Stimulated activated CD8-positive, alpha-beta memory T cell treated with anti-CD3 and anti-CD28 coated beads, Interleukin-12 subunit alpha, Interleukin-12 subunit beta, amount 100 ng/mL, for 1 hour (primary cell): Measurements from ENCODE around the gene ZNF716.
"Not testable (repeated sequence)": the region's sequence is repeated elsewhere in the genome, so short reads cannot be mapped to it uniquely, and the experiment has no call there.

Experiments used
- DNase-seq: peaks from one replicate; pipeline ENCODE4 v3.0.0-alpha.2; 2020; ENCODE audit warnings: low read depth

Gene ZNF716

DNA sequence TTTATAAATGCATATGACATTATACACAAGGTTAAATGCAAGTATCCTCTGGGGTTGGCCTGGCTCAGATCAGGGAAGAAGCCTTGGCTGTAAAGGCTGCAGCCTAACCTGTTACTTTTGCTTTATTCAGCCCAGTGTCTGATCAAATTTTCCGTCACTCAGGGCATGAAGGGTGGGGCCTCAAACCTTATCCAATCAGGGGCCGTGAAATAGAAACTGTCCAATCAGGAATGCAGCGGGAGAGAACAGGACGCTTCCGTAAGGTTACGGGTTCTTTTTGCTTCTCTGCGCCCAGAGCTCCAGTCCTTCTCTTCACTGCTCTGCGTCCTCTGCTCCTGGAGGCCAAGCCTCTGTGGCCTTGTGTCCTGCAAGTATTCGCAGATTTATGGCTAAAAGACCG, at the start of gene ZNF716:
ZNF716 (plus strand) TSS at position 274 of the 400 bp plus-strand sequence; CDS start at position 386, 112 bp downstream.
- no peak for DNase-seq

DNA sequence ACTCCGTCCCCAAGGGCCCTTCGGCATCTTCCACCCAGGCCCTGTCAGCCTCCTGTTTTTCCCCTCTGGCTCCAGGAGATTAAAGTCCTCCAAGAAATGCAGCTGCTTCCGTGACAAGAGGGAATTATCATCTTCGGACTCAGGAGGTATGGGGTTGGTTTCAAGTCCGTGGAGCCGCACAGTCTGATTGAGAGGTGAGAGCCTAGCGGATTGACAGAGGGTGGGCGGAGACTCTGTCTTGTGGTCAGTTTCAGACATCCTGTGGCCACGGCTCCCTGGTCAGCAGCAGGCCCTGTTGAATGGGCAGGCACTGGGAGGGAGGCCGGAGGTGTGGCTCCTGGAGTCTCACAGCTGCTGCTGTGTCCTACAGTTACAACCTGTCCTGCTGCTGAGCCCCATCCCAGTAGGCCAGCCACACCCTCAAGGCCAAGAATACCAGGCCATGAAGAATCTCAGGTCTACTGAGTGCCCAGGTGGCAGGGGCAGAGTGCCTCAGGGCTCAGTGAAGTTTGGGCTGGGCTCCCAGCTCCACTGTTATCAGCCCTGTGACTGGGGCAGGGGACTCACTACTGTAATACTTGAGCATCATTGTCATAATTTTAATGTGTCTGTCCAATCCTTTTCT, 49.3 kb upstream of the ZNF716 start:
- no peak for DNase-seq

- not testable (repeated sequence) for DNase-seq
These were observed 46.9 kb upstream of the ZNF716 start for GRCh38 chr7:57403051-57403450.

GRCh38 chr7:57403601-57404342, 46.2 kb upstream of the ZNF716 start:
- DNase-seq: no peak

DNA sequence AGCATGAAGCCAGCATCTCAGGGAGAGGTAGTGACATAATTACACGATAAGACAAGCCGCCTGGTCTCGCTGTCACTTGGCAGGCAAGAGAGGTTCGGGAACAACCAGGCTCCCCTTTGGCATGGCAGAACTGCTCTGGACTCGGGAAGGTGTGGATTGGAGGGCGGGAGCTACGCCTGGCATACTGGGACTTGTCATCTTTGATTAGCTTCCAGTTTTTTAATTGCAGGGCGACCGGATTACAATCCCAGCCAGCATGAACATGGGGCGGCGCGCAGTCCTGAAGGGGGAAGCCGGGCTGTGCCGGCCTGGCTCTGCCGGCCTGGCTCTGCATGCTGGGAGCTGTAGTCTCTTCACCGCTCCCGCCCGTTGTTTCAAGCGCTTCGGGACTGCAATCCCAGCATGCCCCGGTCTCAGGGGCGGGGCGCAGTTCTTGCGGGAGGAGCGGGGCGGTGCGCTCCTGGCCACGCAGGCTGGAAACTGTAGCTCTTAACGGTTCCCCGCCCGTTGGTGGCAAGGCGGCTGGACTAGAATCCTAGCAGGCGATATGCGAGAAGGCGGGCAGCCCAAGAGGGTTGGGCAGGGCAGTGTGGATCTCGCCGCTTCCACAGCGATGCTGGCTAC, 45.5 kb upstream of the ZNF716 start:
- DNase-seq: no peak

DNA sequence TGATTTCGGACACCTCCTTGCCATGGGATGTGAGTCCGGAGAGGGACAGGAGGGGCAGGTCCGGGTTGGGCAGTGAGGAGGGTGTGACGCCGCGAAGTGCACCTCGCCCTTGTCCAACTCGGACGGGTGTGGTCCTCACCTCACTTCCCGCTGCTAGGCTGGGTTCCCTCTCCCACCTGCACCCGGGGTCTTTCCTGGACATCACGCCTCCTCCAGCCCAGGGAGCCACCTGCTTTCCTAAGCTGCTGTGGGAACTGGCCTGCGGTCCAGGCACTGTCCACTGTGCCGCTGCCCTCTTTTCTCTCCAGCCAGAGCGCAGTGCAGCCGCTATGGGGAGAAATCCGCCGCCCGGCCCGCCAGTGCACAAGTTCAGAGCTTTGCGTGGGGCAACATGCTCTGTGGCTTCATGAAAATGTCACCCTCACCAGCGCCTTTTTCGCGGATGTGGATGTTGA, 45.0 kb upstream of the ZNF716 start:
- no peak for DNase-seq

- no peak for DNase-seq
These were observed 42.9 kb upstream of the ZNF716 start for GRCh38 chr7:57407125-57407524.

DNA sequence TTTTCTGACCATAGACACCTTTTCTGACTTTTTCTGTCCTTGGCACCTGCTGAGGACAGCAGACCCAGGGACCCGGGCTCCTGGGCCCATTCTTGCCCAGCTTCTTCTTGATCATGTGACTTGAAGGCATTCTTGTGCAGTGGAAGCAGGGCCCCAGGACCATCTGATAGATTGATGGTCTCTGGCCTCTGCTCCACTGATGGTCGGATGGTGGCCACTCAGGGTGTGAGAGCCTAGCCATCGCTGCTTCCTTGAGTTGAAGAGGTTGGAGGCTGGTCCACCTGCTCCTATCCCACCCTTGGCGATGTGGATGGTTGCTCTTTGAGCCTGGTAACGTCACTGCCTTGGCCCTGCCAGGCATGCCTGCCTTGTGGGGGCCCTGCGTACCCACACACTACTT, 37.8 kb upstream of the ZNF716 start:
- DNase-seq: no peak

GRCh38 chr7:57412618-57413017, 37.4 kb upstream of the ZNF716 start:
- no peak for DNase-seq

- no peak for DNase-seq
These were observed 36.2 kb upstream of the ZNF716 start for GRCh38 chr7:57413529-57414398.

- DNase-seq: no peak
These were observed 35.6 kb upstream of the ZNF716 start for GRCh38 chr7:57414415-57414814.

DNA sequence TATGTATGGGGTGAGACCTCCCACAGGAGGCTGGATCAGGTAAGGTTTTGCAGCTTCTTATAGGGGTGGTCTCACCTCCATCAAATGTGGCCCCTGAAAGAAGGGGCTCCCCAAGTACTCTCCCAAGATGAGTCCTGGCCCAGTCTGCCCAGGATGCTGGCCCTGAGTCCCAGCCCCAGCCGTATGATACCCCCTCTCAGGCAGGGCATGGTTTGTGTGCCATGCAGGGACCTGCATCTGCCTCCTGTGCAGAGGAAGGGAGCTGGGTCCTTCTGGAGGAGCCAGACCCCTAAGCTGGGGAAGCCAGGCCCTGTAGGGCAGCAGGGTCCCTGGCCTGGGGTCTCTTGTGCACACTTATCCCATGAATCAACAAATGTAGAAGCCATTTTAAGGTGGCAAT, 35.1 kb upstream of the ZNF716 start:
- no peak for DNase-seq

- no peak for DNase-seq
These were observed 34.7 kb upstream of the ZNF716 start for GRCh38 chr7:57415326-57415725.

GRCh38 chr7:57415730-57416129, 34.2 kb upstream of the ZNF716 start:
- no peak for DNase-seq

DNA sequence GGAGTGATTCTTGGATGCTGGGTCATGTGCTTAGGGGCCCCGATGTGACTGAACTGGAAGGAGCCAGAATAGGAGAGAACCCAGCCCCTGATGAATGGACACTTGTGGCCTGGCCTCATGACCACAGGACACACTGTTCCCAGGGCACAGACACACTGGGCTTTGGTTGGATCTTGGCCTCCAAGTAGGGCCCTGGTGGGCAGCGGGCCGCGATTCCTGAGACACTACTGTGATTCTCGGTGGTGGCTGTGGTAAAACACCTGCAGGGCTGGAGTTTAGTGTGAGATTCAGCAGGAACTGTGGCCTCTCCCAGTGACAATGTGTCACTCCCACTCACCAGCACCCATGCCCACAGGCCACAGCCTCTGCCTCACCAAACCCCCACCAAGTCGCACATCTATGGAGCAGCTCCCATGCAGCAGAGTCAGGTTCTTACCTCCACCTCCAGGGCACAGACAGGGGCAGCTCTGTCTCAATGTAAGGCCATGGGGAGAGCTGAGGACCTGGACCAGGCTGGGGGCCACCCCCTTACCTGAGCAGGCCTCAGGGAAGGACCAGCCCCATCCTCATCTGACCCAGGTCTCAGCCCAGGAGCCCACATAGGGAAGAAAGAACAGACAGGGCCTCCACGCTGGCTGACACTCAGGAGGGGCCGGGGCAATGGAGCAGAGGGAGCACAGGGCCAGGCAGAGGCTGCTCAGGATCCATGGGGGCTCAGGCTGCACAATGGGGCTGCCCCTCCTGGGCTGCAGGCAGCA, 33.2 kb upstream of the ZNF716 start:
- no peak for DNase-seq

DNA sequence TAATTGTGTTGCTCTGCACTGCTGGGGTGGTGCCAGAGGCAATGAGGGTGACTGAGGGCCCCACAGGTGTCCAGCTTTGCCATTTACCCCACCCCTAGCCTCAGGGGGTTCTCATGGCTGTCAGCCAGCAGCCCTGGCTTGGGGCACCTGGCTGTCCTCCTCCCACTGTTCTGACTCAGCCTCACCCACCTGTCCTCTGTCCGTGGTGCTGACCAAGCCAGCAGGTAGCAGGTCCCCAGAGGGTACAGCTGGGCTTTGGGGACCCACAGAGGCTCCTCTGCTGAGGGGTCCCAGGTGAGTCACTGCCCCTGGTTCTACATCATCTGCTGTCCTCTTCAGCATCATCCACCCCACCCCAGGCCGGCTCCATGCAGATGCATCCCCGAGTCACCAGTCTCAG, 32.2 kb upstream of the ZNF716 start:
- DNase-seq: no peak

DNA sequence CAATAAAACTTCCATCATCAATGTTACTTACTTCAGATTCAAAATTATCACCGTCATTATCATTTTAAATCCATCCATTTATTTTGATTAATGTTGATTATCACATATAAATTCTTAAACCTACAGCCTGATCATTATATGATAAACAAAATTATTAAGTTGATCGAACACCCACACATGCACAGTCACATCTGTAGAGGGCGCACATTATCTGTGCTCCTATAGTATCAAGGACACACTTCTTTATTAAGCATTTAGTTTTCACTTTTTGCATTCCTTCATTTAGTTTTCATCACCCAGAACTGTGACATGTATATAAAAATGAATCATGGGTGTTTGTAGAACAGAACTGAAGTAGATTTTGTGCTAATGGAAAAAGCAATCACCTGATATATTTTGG, 26.2 kb upstream of the ZNF716 start:
- DNase-seq: no peak

DNA sequence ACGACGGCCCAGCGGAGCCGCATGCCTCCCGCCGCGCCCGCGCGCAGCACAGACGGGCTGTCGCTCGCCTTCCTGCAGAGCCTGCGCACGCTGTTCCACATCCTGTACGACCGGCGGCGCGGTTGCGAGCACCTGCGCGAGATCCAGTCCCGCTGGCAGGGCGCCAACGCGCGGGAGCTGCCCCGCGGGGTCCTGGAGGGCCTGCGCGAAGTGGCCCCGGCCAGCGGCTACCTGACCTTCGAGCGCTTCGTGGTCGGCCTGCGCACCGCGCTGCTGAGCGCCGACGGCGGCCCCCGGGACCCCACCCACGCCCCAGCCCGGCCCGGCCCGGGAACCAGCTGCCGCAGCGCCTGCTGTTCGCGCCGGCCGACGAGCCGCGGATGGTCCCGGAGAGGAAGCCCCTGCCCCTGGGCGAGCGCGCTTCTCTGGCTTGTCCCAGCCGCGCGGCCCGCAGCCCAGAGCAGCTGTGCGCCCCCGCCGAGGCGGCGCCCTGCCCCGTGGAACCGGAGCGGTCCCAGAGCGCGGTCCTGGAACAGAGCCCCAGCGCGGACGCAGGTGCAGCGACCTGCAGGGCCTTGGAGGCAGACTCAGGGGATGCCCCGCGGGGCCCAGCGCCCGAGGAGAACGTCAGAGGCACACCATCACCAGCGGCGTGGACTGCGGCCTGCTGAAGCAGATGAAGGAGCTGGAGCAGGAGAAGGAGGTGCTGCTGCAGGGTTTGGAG, 25.3 kb upstream of the ZNF716 start:
- DNase-seq: no peak

GRCh38 chr7:57425239-57425944, 24.6 kb upstream of the ZNF716 start:
- DNase-seq: no peak

DNA sequence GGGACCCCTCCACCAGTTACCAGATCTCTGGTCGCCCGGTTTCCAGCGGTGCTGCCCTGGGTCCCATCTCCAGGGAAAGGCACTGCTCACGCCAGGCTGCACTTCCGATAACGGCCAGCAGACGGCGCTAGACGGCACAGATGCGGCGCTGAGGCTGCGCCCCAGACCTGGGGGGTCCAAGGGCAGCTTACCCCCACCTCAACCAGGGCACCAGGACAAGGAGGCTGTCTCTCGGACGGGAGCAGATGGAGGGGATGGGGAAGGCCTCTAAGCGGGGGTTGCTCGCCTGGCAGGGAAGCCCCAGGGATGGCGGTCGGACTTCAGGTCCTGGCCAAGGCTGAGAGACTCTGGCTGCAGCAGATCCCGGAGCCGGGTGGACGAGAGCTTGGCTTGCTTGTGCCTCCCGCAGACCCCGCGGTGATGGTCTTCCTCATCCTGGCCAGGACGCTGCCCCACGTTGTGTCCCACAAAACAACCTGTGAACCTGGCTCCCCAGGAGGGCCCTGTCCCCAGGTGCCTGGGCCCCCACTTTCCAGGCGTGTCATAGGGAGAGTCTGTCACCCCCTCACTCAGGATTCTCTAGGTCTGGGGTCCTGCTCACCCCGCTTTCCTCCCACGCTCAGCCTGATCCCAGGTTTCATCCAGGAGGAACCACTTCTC, 23.9 kb upstream of the ZNF716 start:
- no peak for DNase-seq
